Astrocyte (in vitro differentiated cells and primary cell): ENCODE data around the gene FAXC.

Source experiments
- EZH2 ChIP-seq: IDR thresholded peaks from 2 replicates; pipeline ENCODE4 v1.6.1; 2012; ENCODE audit warnings: mild to moderate bottlenecking, low read length, inconsistent platforms; ENCODE audit not compliant: insufficient read depth
- TF ChIP-seq, protein P1 (sequence below): IDR thresholded peaks from 2 replicates; pipeline ENCODE4 v1.5.1; 2011; ENCODE audit warnings: low read depth, mild to moderate bottlenecking, inconsistent platforms, low read length, moderate library complexity; ENCODE audit not compliant: insufficient read depth

DNA sequence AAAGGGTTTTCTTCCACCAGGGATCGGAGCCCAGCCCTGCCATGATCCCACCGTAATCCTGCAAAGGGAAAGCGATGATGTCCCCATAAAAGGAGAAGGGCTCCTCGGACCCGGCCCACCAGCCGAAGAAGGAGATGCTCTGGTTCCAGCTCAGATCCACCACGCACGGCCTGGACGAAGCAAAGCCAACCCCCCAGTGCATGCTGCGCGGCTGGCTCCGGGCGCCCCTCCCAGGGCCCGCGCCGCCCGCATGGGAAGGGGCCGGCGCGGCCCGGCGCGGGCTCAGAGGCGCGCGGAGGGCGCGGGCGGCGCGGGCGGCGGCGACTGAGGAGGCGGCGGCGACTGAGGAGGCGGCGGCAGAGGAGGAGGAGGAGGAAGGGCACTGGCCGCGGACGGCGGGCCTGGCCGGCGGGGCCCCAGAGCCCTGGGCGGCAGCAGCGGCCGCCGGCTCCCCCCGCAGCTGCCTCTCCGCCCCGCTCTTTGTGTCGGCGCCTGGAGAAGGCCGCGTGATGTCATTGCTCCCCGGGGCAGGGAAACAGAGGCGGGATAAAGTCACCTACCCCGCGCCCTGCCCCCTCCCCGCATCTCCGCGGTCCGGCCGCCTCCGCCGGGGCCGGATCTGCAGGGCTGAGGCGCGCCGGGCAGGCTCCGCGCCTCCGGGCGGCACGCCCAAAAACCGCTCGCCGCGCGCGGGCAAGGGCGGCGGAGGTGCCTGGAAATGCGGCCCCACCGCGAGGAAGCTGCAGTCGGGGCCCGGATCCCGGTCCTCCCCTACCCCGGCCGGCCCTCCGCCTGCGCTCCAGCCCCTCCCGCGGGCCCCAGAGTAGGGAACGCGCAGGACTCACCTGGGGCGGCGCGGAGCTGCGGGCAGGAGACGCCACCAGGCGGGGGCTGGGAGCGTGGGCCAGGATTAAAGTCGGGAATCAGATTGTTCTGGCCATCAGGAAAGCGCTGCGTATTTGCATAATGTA is at the start of gene FAXC:
- TF ChIP-seq, protein P1, sequence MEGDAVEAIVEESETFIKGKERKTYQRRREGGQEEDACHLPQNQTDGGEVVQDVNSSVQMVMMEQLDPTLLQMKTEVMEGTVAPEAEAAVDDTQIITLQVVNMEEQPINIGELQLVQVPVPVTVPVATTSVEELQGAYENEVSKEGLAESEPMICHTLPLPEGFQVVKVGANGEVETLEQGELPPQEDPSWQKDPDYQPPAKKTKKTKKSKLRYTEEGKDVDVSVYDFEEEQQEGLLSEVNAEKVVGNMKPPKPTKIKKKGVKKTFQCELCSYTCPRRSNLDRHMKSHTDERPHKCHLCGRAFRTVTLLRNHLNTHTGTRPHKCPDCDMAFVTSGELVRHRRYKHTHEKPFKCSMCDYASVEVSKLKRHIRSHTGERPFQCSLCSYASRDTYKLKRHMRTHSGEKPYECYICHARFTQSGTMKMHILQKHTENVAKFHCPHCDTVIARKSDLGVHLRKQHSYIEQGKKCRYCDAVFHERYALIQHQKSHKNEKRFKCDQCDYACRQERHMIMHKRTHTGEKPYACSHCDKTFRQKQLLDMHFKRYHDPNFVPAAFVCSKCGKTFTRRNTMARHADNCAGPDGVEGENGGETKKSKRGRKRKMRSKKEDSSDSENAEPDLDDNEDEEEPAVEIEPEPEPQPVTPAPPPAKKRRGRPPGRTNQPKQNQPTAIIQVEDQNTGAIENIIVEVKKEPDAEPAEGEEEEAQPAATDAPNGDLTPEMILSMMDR: no peak
- no peak for TF ChIP-seq EZH2
